ENCODE results near the gene SLC24A3. TPM values are rescaled to one million over a fixed set of nuclear protein-coding genes. Genes with fewer than 3 reads are reported as not detected.

The SLC24A3 gene
- total and polyA plus RNA-seq, 2 of the 13 experiments (the other 11 are each of a cell fraction or from before 2014, with no cell fraction given): not detected

DNA sequence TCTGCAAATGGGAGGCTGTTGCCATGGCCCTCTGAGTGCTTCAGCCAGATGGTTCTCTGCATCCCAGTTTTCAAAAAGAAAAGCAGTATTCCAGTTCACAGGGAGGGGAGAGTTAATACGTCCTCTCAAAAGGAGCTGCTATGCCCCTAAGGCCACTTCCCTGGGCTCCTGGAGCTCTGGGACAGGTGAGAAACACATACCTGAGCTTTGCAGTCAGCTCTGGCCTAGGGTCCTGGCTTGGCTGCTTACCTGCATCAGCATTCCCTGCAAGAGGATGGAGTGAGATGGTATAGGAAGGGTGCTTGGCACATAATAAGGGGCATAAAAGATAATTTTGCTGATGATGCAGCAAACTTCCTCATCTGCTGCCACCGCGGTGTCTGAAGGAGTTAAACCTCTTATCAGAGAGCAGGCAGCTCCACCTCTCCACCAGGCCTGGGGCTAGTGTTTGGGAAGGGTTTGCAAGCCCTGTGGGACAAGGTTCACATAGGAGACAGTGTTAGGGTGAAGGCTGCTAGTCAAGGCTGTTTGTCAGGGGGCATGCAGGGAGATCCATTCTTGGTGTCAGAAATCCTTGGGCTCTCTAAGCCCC lies 62.7 kb downstream of the SLC24A3 start:
- 5% methylated on average over 3 of the region's 3 CpGs for WGBS (ENCODE audit: low lambda C conversion rate)
- no peaks in the 10 kb centered on the region for H3K9me3 ChIP-seq (ENCODE audit: low read length)
- H3K27me3 ChIP-seq (ENCODE audit: control insufficient read depth in 1 of 2, insufficient read depth in 2 of 2, low read length in 2 of 2): peaks cover 0 to 7% of the 10 kb centered on the region in 2 experiments; a peak in 1 of 5 replicates
- no peak overlapping the region for H3K27ac ChIP-seq (ENCODE audit: extremely low read length, insufficient read depth, low read length)
- H3K4me1 ChIP-seq (ENCODE audit: insufficient read depth, low read length): no peaks in the 10 kb centered on the region
- BruUV-seq (replicated peaks): no TSS peak
- no peaks in the 10 kb centered on the region for H3K79me2 ChIP-seq (ENCODE audit: insufficient read depth, low read length)
- no peak overlapping the region for H3K4me3 ChIP-seq (replicated peaks in 1 of 3; ENCODE audit: insufficient read depth in 1 of 3, low read depth in 2 of 3, low read length in 3 of 3)
- no peaks in the 10 kb centered on the region for H3K36me3 ChIP-seq (replicated peaks in 1 of 2; ENCODE audit: control insufficient read depth in 1 of 2, insufficient read depth in 2 of 2, low read length in 2 of 2)
- no peak overlapping the region for H3K9ac ChIP-seq (ENCODE audit: insufficient read depth, low read depth, low read length)
- no peak overlapping the region for H3K4me2 ChIP-seq (ENCODE audit: low read depth, low read length)
- ChIA-PET POLR2A (no interaction called here), CTCF (ENCODE audit: low intra/inter-chr PET ratio, low total read pairs) (no interaction called here)
- TF ChIP-seq, protein P1, sequence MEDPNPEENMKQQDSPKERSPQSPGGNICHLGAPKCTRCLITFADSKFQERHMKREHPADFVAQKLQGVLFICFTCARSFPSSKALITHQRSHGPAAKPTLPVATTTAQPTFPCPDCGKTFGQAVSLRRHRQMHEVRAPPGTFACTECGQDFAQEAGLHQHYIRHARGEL (CRISPR knock-in tag; IDR thresholded peaks at IDR 0.05): no peak
- 0 out of 2 replicates have a peak, but pooled peaks have one; percentile 31 for TF ChIP-seq ZNF263 (CRISPR knock-in tag; IDR thresholded peaks at IDR 0.05)
- TF ChIP-seq SKI (IDR thresholded peaks at IDR 0.05; ENCODE audit: partially characterized antibody): no peak
- no peak for TF ChIP-seq NR2F6 (IDR thresholded peaks at IDR 0.05)
- no peak for TF ChIP-seq NR2F6 (CRISPR knock-in tag; IDR thresholded peaks at IDR 0.05)
- TF ChIP-seq MAFK (conservative IDR thresholded peaks at IDR 0.05 in 1 of 2, IDR thresholded peaks at IDR 0.05 in 1 of 2; ENCODE audit: low read length in 2 of 2): peak; percentile 70
- TF ChIP-seq MAFF (IDR thresholded peaks at IDR 0.05; ENCODE audit: low read depth, low read length): peak; percentile 62; the same call in 1 of the 2 replicates
- TF ChIP-seq, protein P2, sequence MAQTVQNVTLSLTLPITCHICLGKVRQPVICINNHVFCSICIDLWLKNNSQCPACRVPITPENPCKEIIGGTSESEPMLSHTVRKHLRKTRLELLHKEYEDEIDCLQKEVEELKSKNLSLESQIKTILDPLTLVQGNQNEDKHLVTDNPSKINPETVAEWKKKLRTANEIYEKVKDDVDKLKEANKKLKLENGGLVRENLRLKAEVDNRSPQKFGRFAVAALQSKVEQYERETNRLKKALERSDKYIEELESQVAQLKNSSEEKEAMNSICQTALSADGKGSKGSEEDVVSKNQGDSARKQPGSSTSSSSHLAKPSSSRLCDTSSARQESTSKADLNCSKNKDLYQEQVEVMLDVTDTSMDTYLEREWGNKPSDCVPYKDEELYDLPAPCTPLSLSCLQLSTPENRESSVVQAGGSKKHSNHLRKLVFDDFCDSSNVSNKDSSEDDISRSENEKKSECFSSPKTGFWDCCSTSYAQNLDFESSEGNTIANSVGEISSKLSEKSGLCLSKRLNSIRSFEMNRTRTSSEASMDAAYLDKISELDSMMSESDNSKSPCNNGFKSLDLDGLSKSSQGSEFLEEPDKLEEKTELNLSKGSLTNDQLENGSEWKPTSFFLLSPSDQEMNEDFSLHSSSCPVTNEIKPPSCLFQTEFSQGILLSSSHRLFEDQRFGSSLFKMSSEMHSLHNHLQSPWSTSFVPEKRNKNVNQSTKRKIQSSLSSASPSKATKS (CRISPR knock-in tag; IDR thresholded peaks at IDR 0.05): no peak
- intact Hi-C loops (cut with micrococcal nuclease; ENCODE audit: unreplicated experiment): no loop called here
- no peak overlapping the region for H2AFZ ChIP-seq (ENCODE audit: low read length)
- FAIRE-seq: no peak
- DNase-seq (ENCODE audit: low spot score): no peak
- peak; percentile 29; the same call in 2 of the 3 replicates for ATAC-seq
- no peaks in the 10 kb centered on the region for H4K20me1 ChIP-seq (ENCODE audit: insufficient read depth, low read length)
- in situ Hi-C loops (cut with HindIII; ENCODE audit: extremely low pct_ligation_motif_present, low pct_unique_long_range_greater_than_20kb): no loop called here
